NCI-H2227 (cell line): Measurements from ENCODE around the gene EPHA6.
"Not testable (repeated sequence)": the region's sequence is repeated elsewhere in the genome, so short reads cannot be mapped to it uniquely, and the experiment has no call there.

Experiments
- DNase-seq: peaks from one replicate; lab custom pipeline; 2025; ENCODE audit not compliant: unreplicated experiment; lab: John Stamatoyannopoulos, UW

EPHA6 gene

GRCh38 chr3:97010881-97011657 lies 196.7 kb downstream of the EPHA6 start:
- DNase-seq: no peak

- DNase-seq: no peak
These were observed 207.4 kb downstream of the EPHA6 start for GRCh38 chr3:97021778-97022177.

- DNase-seq: not testable (repeated sequence)
These were observed 211.2 kb downstream of the EPHA6 start for GRCh38 chr3:97025612-97026011.

GRCh38 chr3:97029972-97030371 lies 215.6 kb downstream of the EPHA6 start:
- no peak for DNase-seq

GRCh38 chr3:97037294-97037943 lies 223.0 kb downstream of the EPHA6 start:
- DNase-seq: no peak

- no peak for DNase-seq
These were observed 229.0 kb downstream of the EPHA6 start for GRCh38 chr3:97043411-97043810.

GRCh38 chr3:97057365-97057764 lies 243.0 kb downstream of the EPHA6 start:
- DNase-seq: no peak

GRCh38 chr3:97059168-97059567 lies 244.8 kb downstream of the EPHA6 start:
- no peak for DNase-seq

GRCh38 chr3:97066531-97066930 lies 252.1 kb downstream of the EPHA6 start:
- no peak for DNase-seq

GRCh38 chr3:97070302-97070701 lies 255.9 kb downstream of the EPHA6 start:
- DNase-seq: no peak

GRCh38 chr3:97074546-97074945 lies 260.2 kb downstream of the EPHA6 start:
- DNase-seq: no peak

GRCh38 chr3:97076673-97077072 lies 262.3 kb downstream of the EPHA6 start:
- no peak for DNase-seq

- DNase-seq: no peak
These were observed 275.2 kb downstream of the EPHA6 start for GRCh38 chr3:97089621-97090020.

GRCh38 chr3:97102641-97103040 lies 288.2 kb downstream of the EPHA6 start:
- DNase-seq: no peak

GRCh38 chr3:97105989-97106651 lies 291.7 kb downstream of the EPHA6 start:
- DNase-seq: no peak

- no peak for DNase-seq
These were observed 292.2 kb downstream of the EPHA6 start for GRCh38 chr3:97106652-97106989.

GRCh38 chr3:97108136-97108535 lies 293.7 kb downstream of the EPHA6 start:
- no peak for DNase-seq

- no peak for DNase-seq
These were observed 296.9 kb downstream of the EPHA6 start for GRCh38 chr3:97111244-97111643.

GRCh38 chr3:97121386-97121785 lies 307.0 kb downstream of the EPHA6 start:
- DNase-seq: no peak

GRCh38 chr3:97125902-97126499 lies 311.6 kb downstream of the EPHA6 start:
- DNase-seq: no peak

GRCh38 chr3:97131476-97131875 lies 317.1 kb downstream of the EPHA6 start:
- no peak for DNase-seq
